Endothelial cell of umbilical vein (primary cell): Measurements from ENCODE around the gene GALNT17. TPM values are rescaled to one million over a fixed set of nuclear protein-coding genes. Genes with fewer than 3 reads are reported as not detected.

Experiments
- BruUV-seq: library from RNA; stranded (reverse); fragments of 400-500 nt; replicated peaks from 2 replicates; lab custom pipeline; 2021; lab: Mats Ljungman, UMichigan
- CTCF ChIA-PET: fragments of 300-600, 350-600 bp; sonication (Branson Sonifier 250); formaldehyde crosslinking; loops from one replicate; lab custom pipeline; 2021; ENCODE audit warnings: antibody characterized with exemption, inconsistent platforms; lab: Charles Lee
- POLR2A ChIA-PET: fragments of 300-600, 350-600 bp; sonication (Branson Sonifier 250); formaldehyde crosslinking; loops from one replicate; lab custom pipeline; 2021; ENCODE audit warnings: antibody characterized with exemption, inconsistent platforms; lab: Charles Lee
- DNase-seq: peaks from one replicate; pipeline ENCODE4 v3.0.0-alpha.2; 2011; ENCODE audit warnings: low read depth, low spot score
- FAIRE-seq: peaks from 2 replicates; lab custom pipeline; 2011; peaks lifted over from hg19 to GRCh38; lab: Jason Lieb, UNC
- H2AFZ ChIP-seq: 2 replicates; pipeline ENCODE4 v1.6.0; 2012; ENCODE audit warnings: low read depth, low read length, control low read depth, inconsistent platforms
- H3K27ac ChIP-seq: 2 replicates; pipeline ENCODE4 v1.5.1; 2011; ENCODE audit warnings: low read depth, mild to moderate bottlenecking, control low read depth, low read length, moderate library complexity; ENCODE audit not compliant: insufficient read depth
- H3K27me3 ChIP-seq, 2 experiments: 2 replicates each; pipeline versions ENCODE4 v1.6.0 to v1.6.1; 2011; ENCODE audit warnings: low read length in 2 of 2, mixed read lengths in 1 of 2; ENCODE audit not compliant: control insufficient read depth in 2 of 2, insufficient read depth in 2 of 2
- H3K36me3 ChIP-seq, 2 experiments: 2 replicates in 1 of 2; 3 replicates in 1 of 2; pipeline ENCODE4 v1.5.1; 2011; ENCODE audit warnings: low read length in 2 of 2, mild to moderate bottlenecking in 1 of 2, moderate library complexity in 1 of 2; ENCODE audit not compliant: control insufficient read depth in 2 of 2, insufficient read depth in 2 of 2; ENCODE audit errors: extremely low read depth in 1 of 2
- H3K4me1 ChIP-seq: 3 replicates; pipeline ENCODE4 v1.5.1; 2011; ENCODE audit warnings: mild to moderate bottlenecking, low read length; ENCODE audit not compliant: control insufficient read depth, insufficient read depth; ENCODE audit errors: extremely low read depth
- H3K4me2 ChIP-seq: 2 replicates; pipeline ENCODE4 v1.6.1; 2011; ENCODE audit warnings: low read length, control low read depth, mixed read lengths; ENCODE audit not compliant: insufficient read depth
- H3K4me3 ChIP-seq, 3 experiments: fragments of 200-600 bp in 1 of 3; sonication (generic), shearing (Covaris generic) in 1 of 3; replicated peaks in 1 of 3; 2 replicates each; pipeline ENCODE4 v1.5.1; 2011 to 2016; ENCODE audit warnings: control low read depth in 3 of 3, low read length in 3 of 3, mild to moderate bottlenecking in 2 of 3, inconsistent platforms in 1 of 3, low read depth in 1 of 3, moderate library complexity in 1 of 3; ENCODE audit not compliant: insufficient read depth in 1 of 3
- H3K79me2 ChIP-seq: 2 replicates; pipeline ENCODE4 v1.6.0; 2012; ENCODE audit warnings: low read length, inconsistent platforms; ENCODE audit not compliant: control insufficient read depth, insufficient read depth
- H3K9ac ChIP-seq: replicated peaks from 2 replicates; pipeline ENCODE3; 2011; ENCODE audit warnings: low read length, control low read depth; ENCODE audit not compliant: insufficient read depth; ENCODE audit errors: extremely low read depth
- H3K9me1 ChIP-seq: replicated peaks from 3 replicates; pipeline ENCODE4 v1.6.0; 2011; ENCODE audit warnings: mild to moderate bottlenecking, low read length; ENCODE audit not compliant: control insufficient read depth, insufficient read depth; ENCODE audit errors: extremely low read depth
- H3K9me3 ChIP-seq: replicated peaks from 2 replicates; pipeline ENCODE4 v1.5.1; 2012; ENCODE audit warnings: low read length, inconsistent platforms; ENCODE audit not compliant: control insufficient read depth, insufficient read depth
- H4K20me1 ChIP-seq: replicated peaks from 2 replicates; pipeline ENCODE3; 2011; ENCODE audit warnings: mild to moderate bottlenecking, low read length; ENCODE audit not compliant: control insufficient read depth, insufficient read depth; ENCODE audit errors: extremely low read depth
- EZH2 ChIP-seq: IDR thresholded peaks from 2 replicates; pipeline ENCODE4 v1.6.1; 2012; ENCODE audit warnings: borderline replicate concordance, low read depth, mild to moderate bottlenecking, moderate library complexity, low read length, inconsistent platforms; ENCODE audit not compliant: severe bottlenecking
- FOS ChIP-seq: IDR thresholded peaks from 2 replicates; pipeline ENCODE4 v1.6.1; 2011; ENCODE audit warnings: mild to moderate bottlenecking, low read length, moderate library complexity, borderline replicate concordance; ENCODE audit not compliant: insufficient read depth
- GATA2 ChIP-seq: IDR thresholded peaks from 2 replicates; pipeline ENCODE4 v1.7.0; 2011; ENCODE audit warnings: low read depth, mild to moderate bottlenecking, moderate library complexity, mixed read lengths, low read length; ENCODE audit not compliant: insufficient read length, insufficient read depth
- JUN ChIP-seq: IDR thresholded peaks from 2 replicates; pipeline ENCODE4 v1.6.1; 2011; ENCODE audit warnings: borderline replicate concordance, low read depth; ENCODE audit not compliant: insufficient read length, insufficient read depth
- MYC ChIP-seq: IDR thresholded peaks from one replicate; pipeline ENCODE4 v1.6.1; 2011; ENCODE audit warnings: mild to moderate bottlenecking, low read depth, low read length
- POLR2AphosphoS5 ChIP-seq: IDR thresholded peaks from 2 replicates; pipeline ENCODE4 v1.6.1; 2012; ENCODE audit warnings: low read depth, mild to moderate bottlenecking, control low read depth, low read length, moderate library complexity; ENCODE audit not compliant: insufficient read depth
- dilution Hi-C: fragments of 300-500 bp; cut with MboI; formaldehyde crosslinking; loops from one replicate; pipeline ENCODE4 v1.15.0; 2019; ENCODE audit warnings: low sequenced_read_pairs; ENCODE audit not compliant: extremely low pct_ligation_motif_present
- intact Hi-C: fragments of 100-400 bp; cut with micrococcal nuclease; formaldehyde crosslinking; loops from one replicate; pipeline ENCODE4 v1.10.0; 2022
- polyA plus RNA-seq, 4 experiments: library from polyadenylated mRNA; depleted of rRNA in 3 of 4; stranded (reverse) in 3 of 4; unstranded in 1 of 4; fragments of >200 nt; gene quantifications; 2 replicates each; pipeline versions ENCODE4 v1.2.1 to v1.2.3, GENCODE V29; 2011 to 2012; ENCODE audit warnings: missing spikeins in 1 of 4
- total RNA-seq: library from RNA; stranded (reverse); gene quantifications from 2 replicates; pipeline ENCODE4 v1.2.3, GENCODE V29; 2021
- TF ChIP-seq, protein P1 (sequence below), 2 donors: IDR thresholded peaks; 1 replicate in 1 of 2; 2 replicates in 1 of 2; pipeline ENCODE4 v1.5.1; 2011; ENCODE audit warnings: low read length in 2 of 2, mild to moderate bottlenecking in 2 of 2, moderate library complexity in 2 of 2, control low read depth in 1 of 2, inconsistent platforms in 1 of 2, low read depth in 1 of 2; ENCODE audit not compliant: insufficient read depth in 1 of 2; ENCODE audit errors: extremely low read depth in 1 of 2
- TF ChIP-seq, protein P2 (sequence below): IDR thresholded peaks from 2 replicates; pipeline ENCODE4 v1.6.1; 2011; ENCODE audit not compliant: insufficient read depth, insufficient read length

Gene GALNT17
- total and polyA plus RNA-seq, 2 donors (not counting 3 experiments of a cell fraction or from before 2014, with no cell fraction given): not detected

DNA sequence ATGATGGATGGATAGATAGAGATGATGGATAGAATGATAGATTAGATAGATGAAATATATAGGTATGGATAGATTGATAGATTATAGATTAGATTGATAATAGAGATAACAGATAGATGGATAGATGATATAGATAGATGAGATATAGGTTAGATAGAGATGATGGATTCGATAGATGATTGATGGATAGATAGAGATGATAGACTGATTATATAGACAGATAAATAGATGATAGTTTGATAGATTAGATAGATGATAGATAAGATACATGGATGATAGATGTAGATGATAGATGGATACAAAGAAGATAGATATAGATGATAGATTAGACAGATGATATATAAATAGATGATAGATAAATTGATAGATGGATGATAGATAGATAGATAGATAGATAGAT is 448.1 kb downstream of the GALNT17 start:
- ChIA-PET CTCF (no interaction called here), POLR2A (no interaction called here)
- intact Hi-C loops: no loop called here
- Histone ChIP-seq H3K4me2 (no peak overlapping the region), H3K27me3 (no peaks in the 10 kb centered on the region), H4K20me1 (no peaks in the 10 kb centered on the region), H3K9ac (no peak overlapping the region), H3K36me3 (no peaks in the 10 kb centered on the region), H3K9me1 (no peaks in the 10 kb centered on the region), H3K9me3 (peaks cover 2% of the 10 kb centered on the region), H3K27ac (no peak overlapping the region), H3K4me3 (no peak overlapping the region), H2AFZ (no peak overlapping the region), H3K4me1 (no peaks in the 10 kb centered on the region), H3K79me2 (no peaks in the 10 kb centered on the region)
- no peak for TF ChIP-seq MYC
- TF ChIP-seq JUN: no peak
- TF ChIP-seq, protein P1, sequence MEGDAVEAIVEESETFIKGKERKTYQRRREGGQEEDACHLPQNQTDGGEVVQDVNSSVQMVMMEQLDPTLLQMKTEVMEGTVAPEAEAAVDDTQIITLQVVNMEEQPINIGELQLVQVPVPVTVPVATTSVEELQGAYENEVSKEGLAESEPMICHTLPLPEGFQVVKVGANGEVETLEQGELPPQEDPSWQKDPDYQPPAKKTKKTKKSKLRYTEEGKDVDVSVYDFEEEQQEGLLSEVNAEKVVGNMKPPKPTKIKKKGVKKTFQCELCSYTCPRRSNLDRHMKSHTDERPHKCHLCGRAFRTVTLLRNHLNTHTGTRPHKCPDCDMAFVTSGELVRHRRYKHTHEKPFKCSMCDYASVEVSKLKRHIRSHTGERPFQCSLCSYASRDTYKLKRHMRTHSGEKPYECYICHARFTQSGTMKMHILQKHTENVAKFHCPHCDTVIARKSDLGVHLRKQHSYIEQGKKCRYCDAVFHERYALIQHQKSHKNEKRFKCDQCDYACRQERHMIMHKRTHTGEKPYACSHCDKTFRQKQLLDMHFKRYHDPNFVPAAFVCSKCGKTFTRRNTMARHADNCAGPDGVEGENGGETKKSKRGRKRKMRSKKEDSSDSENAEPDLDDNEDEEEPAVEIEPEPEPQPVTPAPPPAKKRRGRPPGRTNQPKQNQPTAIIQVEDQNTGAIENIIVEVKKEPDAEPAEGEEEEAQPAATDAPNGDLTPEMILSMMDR (IDR thresholded peaks at IDR 0.05; ENCODE audit: extremely low read depth in 1 of 2, insufficient read depth in 1 of 2, low read depth in 1 of 2, low read length in 2 of 2): no peak
- no peak for TF ChIP-seq GATA2
- TF ChIP-seq EZH2: no peak
- dilution Hi-C loops: no loop called here
- FAIRE-seq: no peak
- DNase-seq: no peak
- no TSS peak for BruUV-seq

DNA sequence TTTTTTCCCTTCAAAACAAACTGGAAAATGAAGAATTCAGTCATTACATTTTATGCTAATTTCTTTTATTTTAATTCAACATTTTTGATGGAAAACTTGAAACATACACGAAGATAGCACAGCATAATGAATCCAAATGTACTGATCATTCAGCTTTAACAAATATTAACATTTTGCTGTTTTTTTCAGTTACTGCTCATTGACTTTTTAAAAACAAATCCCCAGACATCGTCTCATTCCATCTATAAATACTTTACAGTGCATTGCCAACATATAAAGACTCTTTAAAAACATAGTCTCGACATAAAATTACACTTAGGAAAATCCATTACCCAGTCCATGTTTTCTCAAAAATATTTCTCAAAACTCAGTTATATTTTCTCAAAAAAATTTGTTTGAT is 452.3 kb downstream of the GALNT17 start:
- no peak overlapping the region for H3K9ac ChIP-seq
- no peaks in the 10 kb centered on the region for H4K20me1 ChIP-seq
- no peak overlapping the region for H2AFZ ChIP-seq
- FAIRE-seq (no peak), DNase-seq (no peak)
- dilution Hi-C loops: no loop called here
- H3K9me1 ChIP-seq: no peaks in the 10 kb centered on the region
- no peak overlapping the region for H3K4me2 ChIP-seq
- no peaks in the 10 kb centered on the region for H3K27me3 ChIP-seq
- H3K36me3 ChIP-seq: no peaks in the 10 kb centered on the region
- no peaks in the 10 kb centered on the region for H3K4me1 ChIP-seq
- TF ChIP-seq EZH2: no peak
- TF ChIP-seq POLR2AphosphoS5: no peak
- TF ChIP-seq, protein P2, sequence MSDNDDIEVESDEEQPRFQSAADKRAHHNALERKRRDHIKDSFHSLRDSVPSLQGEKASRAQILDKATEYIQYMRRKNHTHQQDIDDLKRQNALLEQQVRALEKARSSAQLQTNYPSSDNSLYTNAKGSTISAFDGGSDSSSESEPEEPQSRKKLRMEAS: no peak
- TF ChIP-seq JUN: no peak
- TF ChIP-seq, protein P1 (IDR thresholded peaks at IDR 0.05; ENCODE audit: extremely low read depth in 1 of 2, insufficient read depth in 1 of 2, low read depth in 1 of 2, low read length in 2 of 2): no peak
- no peak for TF ChIP-seq MYC
- TF ChIP-seq GATA2: no peak
- TF ChIP-seq FOS: no peak
- intact Hi-C loops: no loop called here
- POLR2A ChIA-PET: no interaction called here
- no TSS peak for BruUV-seq
- CTCF ChIA-PET: interaction anchor here (1.0 kb wide), 1 partner anchor 9 kb away, joined by 3 read pairs; no protein-coding TSS in a partner anchor
- no peaks in the 10 kb centered on the region for H3K9me3 ChIP-seq
- H3K27ac ChIP-seq: no peak overlapping the region
- H3K4me3 ChIP-seq: no peak overlapping the region
- H3K79me2 ChIP-seq: no peaks in the 10 kb centered on the region
